Hematopoietic multipotent progenitor cell treated with erythropoietin and hydrocortisone succinate and interleukin-3 and kit ligand, for 17 days (in vitro differentiated cells): ENCODE measurements around the gene MLYCD.
"Not testable (repeated sequence)": the region's sequence is repeated elsewhere in the genome, so short reads cannot be mapped to it uniquely, and the experiment has no call there.

Experiments used
- DNase-seq: peaks from one replicate; pipeline ENCODE4 v3.0.0-alpha.2; 2015; ENCODE audit warnings: low spot score

MLYCD gene

DNA sequence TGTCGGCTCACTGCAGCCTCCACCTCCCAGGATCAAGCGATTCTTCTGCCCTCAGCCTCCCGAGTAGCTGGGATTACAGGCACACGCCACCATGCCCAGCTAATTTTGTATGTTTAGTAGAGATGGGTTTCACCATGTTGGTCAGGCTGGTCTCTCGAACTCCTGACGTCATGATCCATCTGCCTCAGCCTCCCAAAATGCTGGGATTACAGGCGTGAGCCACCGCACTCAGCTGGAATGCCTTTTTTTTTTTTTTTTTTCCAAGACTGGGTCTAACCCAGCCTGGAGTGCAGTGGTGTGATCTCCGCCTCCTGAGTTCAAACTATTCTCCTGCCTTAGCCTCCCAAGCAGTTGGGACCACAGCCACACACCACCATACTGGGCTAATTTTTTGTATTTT lies 42.6 kb downstream of the MLYCD start:
- DNase-seq: not testable (repeated sequence)

DNA sequence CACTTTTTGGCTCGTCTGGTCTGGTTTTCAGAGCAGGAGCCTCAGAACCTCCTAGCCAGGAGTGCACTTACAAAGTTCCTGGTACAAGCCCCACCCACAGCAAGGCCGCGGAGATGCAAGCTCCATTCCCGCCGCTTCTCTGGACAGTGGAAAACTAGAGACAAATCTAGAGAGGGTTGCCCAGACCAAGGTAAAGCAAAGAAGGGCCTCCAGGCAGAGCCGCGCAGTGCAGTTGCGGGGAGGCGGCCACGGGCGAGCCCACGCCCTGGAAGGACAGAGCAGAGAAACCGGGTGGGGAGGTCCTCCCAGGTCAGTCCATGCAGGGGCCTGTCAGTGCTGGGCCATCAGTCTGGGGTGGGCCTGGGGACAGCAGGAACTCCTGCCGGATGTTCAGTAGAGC lies 43.2 kb downstream of the MLYCD start:
- no peak for DNase-seq

DNA sequence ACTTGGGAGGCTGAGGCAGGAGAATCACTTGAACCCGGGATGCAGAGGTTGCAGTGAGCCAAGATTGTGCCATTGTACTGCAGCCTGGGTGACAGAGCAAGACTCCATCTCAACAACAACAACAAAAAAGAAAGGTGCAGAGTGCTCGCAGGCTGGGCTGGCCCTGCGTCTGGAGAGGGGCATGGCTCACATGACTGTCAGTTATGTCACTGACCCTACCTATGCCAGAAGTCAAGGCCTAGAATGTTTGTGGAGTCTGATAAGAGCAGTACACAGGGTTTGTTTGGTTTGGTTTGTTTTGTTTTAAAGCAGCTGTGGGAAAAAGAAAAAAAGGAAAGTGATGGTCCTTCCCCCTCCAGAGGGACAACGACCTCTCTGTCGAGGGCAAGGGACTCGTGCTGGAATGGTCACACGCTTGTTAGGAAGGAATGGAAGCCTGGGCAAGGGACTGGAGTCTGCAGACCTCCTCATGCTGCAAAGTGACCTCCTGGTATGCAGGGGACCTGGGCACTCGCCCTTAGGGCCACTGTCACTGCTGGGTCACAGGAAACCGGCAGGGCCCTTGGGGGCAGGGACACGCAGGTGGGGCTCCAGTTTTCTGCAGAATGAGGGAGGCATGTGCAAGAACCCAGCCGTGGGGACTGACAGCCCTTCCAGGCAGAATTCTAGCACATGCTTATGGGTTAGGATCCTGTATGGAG lies 44.0 kb downstream of the MLYCD start:
- DNase-seq: no peak

DNA sequence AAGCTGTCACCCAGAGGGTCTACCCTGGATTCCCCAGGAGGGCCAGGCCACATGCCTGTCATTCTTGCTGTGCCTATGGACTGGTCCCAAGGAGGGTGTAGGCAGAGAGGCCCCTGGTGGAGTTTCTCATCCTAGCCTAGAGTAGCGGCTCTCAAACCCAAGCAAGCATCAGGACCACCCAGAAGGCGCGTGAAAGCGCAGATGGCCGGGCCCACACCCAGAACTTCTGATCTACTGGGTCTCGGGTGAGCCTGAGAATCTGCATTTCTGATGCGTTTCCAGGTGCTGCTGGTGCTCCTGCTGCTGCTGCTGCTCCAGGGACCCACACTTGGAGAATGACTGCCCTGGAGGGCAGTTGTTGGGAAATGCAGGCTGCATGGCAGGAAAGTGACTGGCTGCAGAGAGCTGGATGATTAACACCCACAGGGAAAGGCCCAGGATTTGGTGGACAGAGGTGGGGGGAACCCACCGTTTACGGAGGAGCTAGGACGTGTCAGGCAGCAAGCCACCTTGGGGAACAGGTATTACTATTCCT lies 44.7 kb downstream of the MLYCD start:
- DNase-seq: no peak

DNA sequence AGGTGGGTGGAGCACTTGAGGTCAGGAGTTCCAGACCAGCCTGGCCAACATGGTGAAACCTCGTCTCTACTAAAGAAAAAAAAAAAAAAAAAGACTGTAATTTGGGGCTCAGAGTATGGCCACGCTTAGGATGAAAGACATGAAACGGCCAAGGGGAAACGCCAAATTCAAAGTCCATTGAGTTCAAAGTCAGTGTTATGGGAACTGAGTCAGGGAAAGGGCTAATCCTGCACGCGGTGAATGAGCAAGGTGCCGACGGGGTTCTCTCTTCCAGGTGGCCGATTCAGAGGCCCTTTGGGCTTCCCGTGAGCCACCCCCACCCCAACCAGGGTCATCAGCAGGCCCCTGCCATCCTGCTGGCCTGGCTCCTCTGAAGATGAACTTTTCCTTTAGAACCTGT lies 46.7 kb downstream of the MLYCD start:
- no peak for DNase-seq

DNA sequence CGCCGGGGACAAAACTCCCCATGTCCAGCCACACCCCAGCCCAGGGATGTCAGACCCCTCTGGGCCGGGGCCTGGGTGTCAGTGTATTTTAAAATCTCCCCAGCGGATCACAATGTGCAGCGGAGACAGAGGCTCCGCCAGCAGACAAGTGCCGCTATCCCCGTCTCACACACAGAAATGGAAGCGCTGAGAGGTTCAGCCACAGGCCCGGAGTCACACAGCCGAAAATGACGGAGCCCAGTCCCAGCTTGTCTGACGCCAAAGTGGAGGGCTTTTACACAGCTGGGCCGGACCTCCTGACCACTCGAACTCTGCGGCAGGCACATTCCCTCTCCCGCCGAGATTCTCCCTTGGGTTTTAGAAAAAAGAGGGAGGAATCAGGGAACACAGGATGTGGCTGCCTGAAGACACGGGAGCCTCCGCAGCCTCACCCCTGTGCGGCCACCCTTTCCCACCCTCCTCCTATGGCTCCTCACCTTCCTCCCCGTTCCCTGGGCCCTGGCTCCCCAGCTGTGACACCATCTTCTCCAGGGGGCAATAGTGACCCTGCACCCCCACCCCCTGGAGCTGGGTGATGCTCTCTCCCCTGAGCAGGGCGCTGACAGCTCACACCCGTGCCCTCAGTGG lies 47.4 kb downstream of the MLYCD start:
- DNase-seq: no peak

DNA sequence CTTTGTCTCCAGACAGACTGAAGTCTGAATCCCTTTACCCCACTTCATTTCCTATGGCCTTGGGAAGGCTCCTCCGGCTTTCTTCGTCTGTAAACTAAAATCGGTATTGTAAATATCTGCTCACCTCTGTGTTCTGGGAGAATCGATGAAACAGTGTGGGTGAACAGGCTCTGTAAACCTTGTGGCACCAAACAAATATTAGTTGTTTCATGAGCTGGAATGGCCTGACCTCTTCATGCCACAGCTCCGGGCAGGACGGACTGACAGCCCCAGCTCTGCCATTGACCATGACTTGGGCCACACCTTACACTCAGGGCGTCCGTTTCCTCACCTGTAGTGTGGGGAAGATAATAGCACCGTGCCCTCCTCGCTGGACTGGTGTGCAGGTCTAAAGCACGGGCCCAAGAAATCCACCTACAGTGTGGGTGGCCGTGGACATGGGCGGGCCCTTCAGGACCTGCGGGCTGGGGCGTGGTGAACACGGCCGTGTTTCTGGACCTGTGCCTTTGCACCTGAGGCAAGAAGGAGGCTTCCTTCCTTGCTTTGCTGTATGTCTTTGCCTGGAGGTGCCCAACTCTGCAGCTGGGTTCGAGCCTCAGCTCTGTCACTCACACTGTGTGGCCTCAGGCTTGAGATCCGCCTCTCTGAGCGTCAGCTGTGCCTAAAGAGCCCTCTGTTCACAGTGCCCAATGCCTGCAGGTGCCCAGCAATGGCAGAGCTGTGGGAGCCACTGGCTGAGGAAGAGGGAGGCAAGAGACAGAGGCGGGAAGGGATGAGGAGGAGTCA lies 48.1 kb downstream of the MLYCD start:
- DNase-seq: no peak

DNA sequence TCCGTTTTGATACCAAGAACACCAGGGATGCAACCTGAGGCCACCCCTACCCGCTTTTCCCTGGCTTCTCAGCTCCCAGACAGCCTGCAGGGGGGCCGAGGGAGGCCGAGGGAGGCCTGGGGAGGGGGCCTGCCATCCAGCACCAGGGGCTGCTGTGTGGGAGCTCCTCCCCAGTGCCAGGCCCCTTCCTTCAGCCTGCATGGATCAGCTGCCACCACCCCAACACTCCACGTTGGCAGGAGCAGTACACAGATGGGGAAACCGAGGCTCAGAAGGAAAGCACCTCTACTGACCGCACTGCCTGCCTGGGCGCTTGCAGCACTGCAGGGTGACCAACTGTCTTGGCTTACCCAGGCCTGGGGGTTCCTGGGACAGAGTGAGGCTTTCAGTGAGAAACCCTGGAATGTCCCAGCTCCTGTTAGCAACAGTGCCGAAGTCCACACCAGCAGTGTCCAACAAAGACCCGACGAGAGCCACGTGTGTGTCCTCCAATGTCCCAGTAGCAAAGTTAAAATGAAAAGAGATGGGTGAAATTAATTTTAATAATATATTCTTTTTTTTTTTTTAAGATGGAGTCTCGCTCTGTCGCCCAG lies 48.8 kb downstream of the MLYCD start:
- no peak for DNase-seq

DNA sequence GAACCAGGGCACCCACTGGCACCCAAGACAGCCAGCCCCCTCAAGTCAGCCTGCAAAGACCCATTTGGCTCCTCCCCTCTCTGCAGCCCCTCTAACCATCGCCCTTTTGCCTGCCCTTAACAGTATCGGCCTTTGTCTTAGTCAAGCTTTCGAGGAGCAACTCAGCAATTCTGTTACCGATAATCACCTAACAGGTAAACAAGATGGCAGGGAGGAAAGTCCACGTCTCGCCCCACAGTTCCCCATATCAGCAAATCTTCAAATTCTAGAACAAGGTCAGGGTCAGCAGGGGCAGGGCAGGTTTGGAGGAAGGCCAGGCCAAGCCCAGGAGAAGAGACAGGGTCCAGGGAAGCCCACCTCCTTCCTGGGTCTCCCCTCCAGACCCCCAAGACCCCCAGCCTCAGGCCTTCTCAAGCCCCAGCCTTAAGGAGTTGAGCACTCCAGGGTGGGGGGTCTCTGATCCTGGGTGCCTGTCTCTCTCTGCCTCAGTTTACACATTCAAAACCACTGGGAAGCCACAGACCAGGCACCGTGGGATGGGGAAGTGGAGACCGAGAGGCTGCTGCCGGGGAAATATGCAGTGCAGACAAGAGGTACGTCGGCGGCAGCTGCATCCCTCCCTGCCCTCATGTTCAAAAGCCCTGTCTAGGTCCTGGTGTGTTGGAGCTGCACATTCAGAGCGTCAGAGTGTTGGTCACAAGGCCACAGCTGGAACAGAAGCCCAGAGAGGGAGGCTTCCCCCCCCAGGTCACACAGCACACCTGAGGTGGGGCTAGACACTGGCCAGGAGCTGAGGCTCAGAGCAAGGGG lies 50.2 kb downstream of the MLYCD start:
- no peak for DNase-seq

DNA sequence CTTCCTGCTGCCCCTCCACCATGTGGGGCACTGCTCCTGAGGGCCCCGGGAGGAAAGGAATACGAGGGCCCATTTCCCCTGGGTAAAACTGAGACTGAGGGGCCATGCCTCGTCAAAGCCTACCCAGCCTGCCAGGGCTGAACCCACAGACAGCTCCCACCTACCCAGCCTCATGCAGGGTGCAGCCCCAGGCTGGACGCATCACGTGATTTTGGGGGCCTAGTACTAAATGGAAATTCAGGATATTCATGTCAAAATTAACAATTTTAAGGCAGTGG lies 50.7 kb downstream of the MLYCD start:
- no peak for DNase-seq

DNA sequence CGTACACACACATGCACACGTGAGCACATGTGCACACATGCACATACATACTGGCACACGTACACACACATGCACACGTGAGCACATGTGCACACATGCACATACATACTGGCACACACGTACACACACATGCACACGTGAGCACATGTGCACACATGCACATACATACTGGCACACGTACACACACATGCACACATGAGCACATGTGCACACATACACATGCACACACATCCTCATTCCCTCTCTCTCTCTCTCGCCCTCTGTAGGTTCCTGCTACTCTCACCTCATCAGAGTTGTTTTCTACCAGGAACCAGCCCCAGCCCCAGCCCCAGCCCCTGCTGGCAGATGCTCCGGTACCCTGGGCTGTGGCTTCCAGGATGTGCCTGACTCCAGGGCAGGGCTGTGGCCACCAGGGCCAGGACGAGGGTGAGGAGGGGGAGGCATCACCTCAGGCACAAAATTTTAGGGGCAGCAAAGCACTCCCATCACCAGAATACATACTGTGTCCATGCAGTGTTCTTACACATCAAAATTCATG lies 52.0 kb downstream of the MLYCD start:
- not testable (repeated sequence) for DNase-seq

DNA sequence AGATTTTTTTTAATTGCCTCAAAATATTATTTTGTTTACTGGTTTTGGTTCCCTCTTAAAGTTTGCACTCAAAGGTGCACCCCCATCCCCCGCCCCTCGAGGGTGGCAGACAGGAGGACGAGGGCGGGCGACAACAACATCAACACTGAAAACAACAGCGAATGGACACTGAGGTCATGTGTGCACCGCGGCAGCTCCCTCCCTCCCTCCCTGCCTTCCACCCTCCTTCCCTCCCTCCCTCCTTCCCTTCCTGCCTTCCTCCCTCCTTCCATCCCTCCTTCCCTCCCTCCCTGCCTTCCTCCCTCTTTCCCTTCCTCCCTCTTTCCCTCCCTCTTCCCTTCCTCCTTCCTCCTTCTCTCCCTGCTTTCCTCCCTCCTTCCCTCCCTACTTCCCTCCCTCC lies 52.6 kb downstream of the MLYCD start:
- DNase-seq: no peak

DNA sequence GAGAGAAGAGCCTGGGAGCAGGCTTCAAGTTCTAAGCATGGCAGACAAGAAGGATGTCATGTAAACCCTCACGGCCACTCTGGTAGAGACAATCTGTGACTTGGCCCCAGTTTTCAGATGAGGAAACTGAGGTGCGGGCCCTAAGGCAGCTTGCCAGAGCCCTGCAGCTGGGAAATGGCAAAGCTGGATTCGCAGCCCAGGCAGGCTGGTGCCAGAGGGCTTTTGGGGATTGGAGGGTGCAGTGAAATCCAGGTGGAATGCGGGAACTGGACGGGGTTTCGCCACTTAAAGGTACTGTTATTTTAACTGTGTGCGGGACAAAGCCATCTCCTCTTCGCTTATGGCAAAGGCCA lies 53.6 kb downstream of the MLYCD start:
- DNase-seq: no peak

DNA sequence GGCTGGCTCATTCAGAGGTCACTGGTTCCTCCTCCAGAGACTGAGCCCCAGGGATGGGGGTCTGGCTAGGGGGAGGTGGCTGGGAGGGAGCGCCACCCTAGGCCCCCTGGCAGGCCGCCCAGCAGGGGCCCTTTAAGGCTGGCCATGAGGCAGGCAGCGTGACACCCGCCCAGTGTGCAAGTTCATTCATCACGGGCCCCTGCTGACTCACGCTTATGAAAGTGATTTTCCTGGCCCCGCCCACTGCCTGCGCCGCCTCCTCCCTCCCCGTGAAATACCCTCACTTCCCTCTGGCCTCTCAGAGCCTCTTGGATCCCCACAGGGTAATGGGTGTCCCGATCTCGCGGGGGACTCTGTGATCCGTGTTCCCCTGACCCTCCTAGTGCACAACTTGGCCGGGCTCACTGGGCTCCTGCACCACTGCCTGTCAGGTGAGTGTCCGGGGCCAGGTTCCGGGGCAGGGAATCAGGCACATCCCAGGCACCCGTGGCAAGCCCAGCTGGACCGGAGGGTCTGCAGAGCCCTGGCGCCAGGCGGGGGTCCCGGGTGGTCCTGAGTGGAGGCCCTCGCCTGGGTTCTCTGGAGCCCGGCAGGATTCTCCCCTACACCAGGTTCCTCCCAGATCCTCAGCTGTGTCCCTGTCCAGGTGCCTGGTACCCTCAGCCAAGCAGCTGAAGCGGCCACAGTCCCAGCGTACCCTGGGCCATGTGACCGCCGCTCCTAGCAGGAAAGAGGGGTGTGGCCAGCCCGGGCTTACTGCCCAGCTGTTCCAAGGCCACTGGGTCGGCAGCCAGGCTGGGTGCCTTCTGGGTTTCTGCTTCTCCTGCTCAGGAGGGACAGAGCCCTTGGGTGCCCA lies 54.3 kb downstream of the MLYCD start, which contains the start of gene OSGIN1:
Gene OSGIN1, plus strand, starts transcription at position 301 of the 856 bp plus-strand sequence. CDS start 4,432 bp downstream, outside the sequence.
- peak; percentile 81 for DNase-seq

DNA sequence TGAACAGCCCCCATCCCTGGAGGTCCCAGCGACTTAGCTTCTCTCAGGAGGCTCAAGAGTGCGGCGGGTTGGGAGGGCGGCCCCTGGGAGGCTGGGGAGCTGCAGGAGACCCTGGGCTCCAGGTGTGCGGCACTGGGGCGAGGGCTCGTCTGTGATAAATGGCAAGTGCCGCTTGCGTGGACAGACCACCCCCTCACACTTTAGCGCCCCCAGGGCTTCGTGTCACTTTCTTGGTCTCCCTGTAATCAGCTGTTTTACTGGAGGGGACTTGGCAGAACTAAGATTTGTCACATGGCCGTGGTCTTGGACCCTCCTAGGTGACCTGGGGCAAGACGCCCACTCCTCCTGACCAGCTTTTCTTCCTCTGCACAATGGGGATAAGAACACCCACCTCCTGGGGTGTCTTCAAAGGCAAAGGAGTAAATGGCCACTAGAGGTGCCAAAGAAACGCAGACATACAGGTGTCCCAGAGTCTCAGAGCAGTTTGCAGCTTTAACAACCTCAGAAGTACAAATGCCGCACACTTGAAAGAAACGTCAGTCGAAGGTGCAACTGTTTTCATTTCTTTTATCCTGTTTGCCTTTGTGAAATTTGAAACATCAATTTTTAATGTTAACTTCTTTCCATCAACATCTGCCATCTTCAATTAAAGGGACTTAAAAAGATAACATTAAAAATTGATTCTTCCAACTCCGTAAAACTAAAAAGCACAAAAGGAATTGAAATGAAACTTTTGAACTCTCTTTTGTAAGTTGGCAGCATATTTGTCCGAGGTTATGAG lies 55.1 kb downstream of the MLYCD start:
- peak; percentile 35 for DNase-seq

DNA sequence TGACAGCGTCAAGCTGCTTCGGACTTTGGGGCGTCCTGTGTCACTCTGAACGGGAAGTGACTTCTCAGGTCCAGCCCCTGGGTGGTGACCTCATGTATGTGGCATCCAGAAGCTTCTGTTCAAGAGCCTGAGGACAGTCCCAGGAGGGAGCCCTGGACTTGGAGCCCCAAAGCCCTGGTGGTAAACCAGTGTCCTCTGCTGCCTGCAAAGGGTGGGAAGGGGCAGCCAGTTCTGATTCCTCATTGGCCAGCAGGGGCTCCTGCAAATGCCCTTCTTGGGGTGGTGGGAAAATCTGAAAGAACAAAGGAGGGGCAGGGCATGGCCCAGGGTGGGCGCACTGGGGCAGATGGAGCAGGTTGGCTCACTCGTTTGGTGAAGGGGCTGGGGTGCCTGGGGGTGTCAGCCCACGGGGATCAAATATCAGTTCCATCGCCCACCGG lies 55.7 kb downstream of the MLYCD start:
- peak; percentile 6 for DNase-seq

DNA sequence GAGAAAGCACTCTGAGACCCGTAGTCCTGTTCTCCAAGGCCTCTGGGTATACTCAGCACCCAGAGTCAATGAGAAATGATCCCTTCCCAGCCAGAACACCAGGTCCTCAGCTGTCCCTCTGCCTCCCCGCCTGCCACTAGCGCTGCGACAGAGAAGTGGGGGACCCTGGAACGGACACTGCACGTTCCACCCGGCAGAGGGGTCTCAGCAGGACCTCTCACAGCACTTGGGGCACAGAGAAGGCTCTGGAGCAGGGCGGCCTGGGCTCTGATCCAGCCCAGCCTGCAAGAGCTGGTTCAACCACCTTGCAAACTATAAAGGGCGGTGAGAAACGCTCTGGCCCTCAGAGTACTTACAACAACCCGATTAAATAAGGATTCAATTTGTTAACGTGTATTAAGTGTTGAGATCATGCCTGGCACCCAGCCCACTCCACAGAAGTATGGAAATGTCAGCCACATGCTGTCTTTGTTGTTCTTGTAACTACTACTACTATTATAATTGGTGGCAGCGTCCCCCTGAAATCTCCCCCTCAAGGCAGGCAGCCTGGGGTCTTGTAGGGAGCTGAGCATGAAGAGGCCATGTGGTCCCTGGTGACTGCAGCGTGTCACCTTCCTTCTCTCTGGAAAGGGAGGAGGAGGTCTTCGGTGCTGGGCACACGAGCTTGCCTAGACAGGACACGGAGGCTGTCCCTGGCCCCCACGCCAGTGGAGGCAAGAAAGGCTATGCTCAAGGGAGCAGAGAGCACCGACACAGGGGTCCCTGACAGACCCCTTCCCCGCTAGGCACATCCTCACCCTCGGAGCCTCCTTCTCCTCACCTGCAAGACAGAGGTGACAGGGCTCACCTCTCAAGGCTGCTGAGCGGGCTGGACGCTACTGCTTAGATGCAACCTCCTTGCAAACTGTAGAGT lies 56.6 kb downstream of the MLYCD start:
- no peak for DNase-seq
